ENCODE results near the gene ATP5IF1.

Gene ATP5IF1

GRCh38 chr1:28280501-28280900 lies 44.6 kb downstream of the ATP5IF1 start:
- Histone ChIP-seq H3K27ac (ENCODE audit: low read depth, low read length) (no peak overlapping the region), H3K36me3 (ENCODE audit: control insufficient read depth, insufficient read depth, low read length) (peaks cover 21% of the 10 kb centered on the region), H3K4me1 (ENCODE audit: control insufficient read depth, insufficient read depth, low read length) (no peaks in the 10 kb centered on the region), H3K27me3 (ENCODE audit: control insufficient read depth, insufficient read depth, low read length) (no peaks in the 10 kb centered on the region), H3K9ac (ENCODE audit: low read length) (no peak overlapping the region), H3K4me3 (ENCODE audit: low read length) (no peak overlapping the region)

DNA sequence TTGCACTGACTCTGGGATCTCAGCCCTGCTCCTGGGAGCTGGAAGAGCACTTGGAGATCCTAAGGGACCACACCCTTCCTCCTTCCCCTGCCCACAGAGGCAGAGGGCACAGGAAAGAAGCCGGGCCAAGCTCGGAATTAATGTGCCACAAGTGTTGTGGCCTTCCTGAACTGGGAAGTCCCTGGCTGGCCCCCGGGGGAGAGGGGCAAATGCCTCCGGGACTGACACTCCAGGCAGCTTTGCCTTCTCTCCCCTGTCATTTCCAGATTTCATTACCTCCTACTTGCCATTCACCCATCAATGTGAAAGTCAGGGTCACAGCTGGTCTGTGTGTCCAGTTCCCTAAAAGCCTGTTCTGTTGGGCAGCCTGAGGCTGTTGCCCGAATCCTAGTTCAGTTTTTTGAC lies 45.1 kb downstream of the ATP5IF1 start:
- no peaks in the 10 kb centered on the region for H3K27me3 ChIP-seq (ENCODE audit: control insufficient read depth, insufficient read depth, low read length)

DNA sequence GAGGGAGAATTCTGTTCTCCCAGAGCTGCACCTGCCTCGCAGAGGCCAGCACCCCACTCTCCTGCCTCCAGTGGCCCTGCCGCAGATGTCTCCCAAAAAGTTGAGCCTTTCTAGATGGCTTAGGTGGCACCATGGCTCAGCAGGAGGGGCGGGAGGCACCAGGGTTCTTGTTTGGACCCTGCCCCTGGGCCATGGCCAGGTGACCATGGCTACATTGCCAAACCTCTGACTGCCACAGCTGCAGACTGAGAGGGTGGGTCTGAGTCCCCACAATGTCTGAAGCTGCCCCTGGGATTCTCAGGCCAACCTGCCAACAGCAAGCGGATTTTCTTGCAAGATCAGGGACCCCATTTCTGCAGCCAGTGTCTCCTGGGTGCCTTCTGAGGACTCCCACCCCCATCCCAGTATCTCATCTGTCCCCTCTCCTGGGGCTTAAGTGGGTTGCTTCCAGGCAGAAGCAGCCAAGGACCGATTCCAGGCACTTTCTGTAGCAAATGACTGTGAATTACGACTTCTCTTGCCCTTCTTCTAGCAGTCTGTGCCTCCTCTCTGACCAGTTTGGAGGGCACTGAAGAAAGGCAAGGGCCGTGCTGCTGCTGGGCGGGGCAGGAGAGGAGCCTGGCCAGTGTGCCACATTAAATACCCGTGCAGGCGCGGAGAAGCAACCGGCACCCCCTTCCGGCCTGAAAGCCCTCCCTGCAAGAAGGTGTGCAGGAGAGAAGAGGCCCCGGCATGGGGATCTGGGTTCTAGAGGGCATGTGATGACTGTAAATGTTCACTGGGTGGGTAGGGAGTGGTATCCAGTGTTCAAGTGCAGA lies 45.9 kb downstream of the ATP5IF1 start:
- Histone ChIP-seq H3K9ac (ENCODE audit: low read length) (no peak overlapping the region), H3K36me3 (ENCODE audit: control insufficient read depth, insufficient read depth, low read length) (peaks cover 21% of the 10 kb centered on the region), H3K27ac (ENCODE audit: low read depth, low read length) (no peak overlapping the region), H3K4me3 (ENCODE audit: low read length) (no peak overlapping the region), H3K27me3 (ENCODE audit: control insufficient read depth, insufficient read depth, low read length) (no peaks in the 10 kb centered on the region), H3K4me1 (ENCODE audit: control insufficient read depth, insufficient read depth, low read length) (no peaks in the 10 kb centered on the region)

More for the DNA sequence above, 45.1 kb downstream of the ATP5IF1 start:
- peaks cover 21% of the 10 kb centered on the region for H3K36me3 ChIP-seq (ENCODE audit: control insufficient read depth, insufficient read depth, low read length)
- H3K9ac ChIP-seq (ENCODE audit: low read length), result no peak overlapping the region
- H3K4me1 ChIP-seq (ENCODE audit: control insufficient read depth, insufficient read depth, low read length), result no peaks in the 10 kb centered on the region
- no peak overlapping the region for H3K4me3 ChIP-seq (ENCODE audit: low read length)
- H3K27ac ChIP-seq (ENCODE audit: low read depth, low read length), result no peak overlapping the region

DNA sequence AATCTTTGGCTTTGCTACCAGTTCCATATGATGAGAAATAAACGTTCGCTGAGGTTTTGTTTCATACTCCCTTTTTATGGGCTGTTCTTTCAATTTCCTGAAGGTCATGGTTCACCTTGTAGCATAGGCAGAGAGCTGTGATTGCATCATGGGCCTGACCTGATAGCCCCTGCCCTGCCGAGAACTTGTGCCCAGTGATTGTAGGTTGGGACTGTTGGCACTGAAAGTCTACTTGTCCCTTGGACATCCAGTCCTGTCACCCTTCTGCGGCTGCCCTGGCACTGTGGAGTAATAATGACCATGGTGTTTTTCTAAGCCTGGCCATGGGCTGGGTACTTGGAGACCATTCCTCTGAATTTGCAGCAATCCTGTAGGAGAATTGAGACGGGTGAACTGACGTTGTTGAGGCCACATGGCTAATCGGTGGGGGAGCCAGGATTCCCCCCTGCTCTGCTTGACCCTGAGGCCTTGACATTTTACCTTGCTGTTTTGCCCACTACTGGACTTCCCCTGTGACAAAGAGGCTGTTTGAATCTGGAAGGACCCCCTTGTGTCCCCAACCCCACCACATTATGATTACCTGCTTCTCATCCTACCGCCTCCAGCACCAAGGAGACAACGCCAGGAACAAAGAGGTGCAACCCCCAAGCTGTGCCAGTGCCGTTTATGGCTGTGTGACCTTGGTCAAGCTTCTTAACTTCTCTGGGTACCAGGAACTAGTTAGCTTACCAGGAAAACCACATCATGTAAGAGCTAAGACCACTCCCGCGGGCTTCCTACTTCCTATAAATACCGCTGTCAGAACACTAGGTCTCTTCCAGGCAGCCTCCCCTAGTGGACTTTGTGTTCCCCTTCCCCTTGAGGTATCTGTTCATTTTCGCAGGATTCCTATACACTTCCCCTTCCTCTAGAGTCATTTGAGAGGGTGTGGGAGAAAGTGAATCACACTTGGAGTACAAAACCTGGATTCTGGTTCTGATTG lies 46.8 kb downstream of the ATP5IF1 start:
- no peaks in the 10 kb centered on the region for H3K27me3 ChIP-seq (ENCODE audit: control insufficient read depth, insufficient read depth, low read length)
- H3K27ac ChIP-seq (ENCODE audit: low read depth, low read length), result no peak overlapping the region
- H3K4me1 ChIP-seq (ENCODE audit: control insufficient read depth, insufficient read depth, low read length), result no peaks in the 10 kb centered on the region
- no peak overlapping the region for H3K4me3 ChIP-seq (ENCODE audit: low read length)
- no peak overlapping the region for H3K9ac ChIP-seq (ENCODE audit: low read length)
- peaks cover 19% of the 10 kb centered on the region for H3K36me3 ChIP-seq (ENCODE audit: control insufficient read depth, insufficient read depth, low read length)

DNA sequence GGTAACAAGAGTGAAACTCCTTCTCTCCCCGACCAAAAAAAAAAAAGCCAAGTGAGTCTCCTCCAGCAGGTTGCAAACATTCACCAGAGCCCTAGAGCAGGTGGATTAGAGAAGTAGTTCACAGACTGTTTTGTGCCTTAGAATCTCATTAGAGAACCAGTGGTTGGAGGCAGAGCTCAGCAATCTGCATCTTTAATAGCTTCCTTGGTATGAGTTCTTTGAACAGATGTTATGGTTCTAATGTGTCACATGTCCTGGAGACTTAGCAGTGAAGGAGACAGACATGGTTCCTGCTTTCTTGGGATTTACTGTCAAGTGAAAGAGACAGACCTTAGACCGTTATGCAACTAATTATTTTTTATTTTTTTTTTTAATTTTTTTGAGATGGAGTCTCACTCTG lies 50.2 kb downstream of the ATP5IF1 start:
- Histone ChIP-seq H3K9ac (ENCODE audit: low read length) (no peak overlapping the region), H3K4me1 (ENCODE audit: control insufficient read depth, insufficient read depth, low read length) (no peaks in the 10 kb centered on the region), H3K36me3 (ENCODE audit: control insufficient read depth, insufficient read depth, low read length) (peaks cover 2% of the 10 kb centered on the region), H3K4me3 (ENCODE audit: low read length) (no peak overlapping the region), H3K27ac (ENCODE audit: low read depth, low read length) (no peak overlapping the region), H3K27me3 (ENCODE audit: control insufficient read depth, insufficient read depth, low read length) (no peaks in the 10 kb centered on the region)

All from rectal smooth muscle tissue (tissue), 1 donor.